WI38 (cell line): ENCODE data around the gene FLNA.

Experiments used
- H3K4me3 ChIP-seq: 2 replicates; pipeline ENCODE4 v1.5.1; 2011; ENCODE audit warnings: low read depth, mild to moderate bottlenecking, control low read depth, low read length
- CTCF ChIP-seq: IDR thresholded peaks from 2 replicates; pipeline ENCODE4 v1.5.1; 2012; ENCODE audit warnings: low read depth, mild to moderate bottlenecking, control low read depth, low read length

Gene FLNA

GRCh38 chrX:154402622-154403127, 28.2 kb upstream of the FLNA start:
- no peak overlapping the region for H3K4me3 ChIP-seq
- TF ChIP-seq CTCF: no peak

- no peak overlapping the region for H3K4me3 ChIP-seq
- no peak for TF ChIP-seq CTCF
These were observed 27.6 kb upstream of the FLNA start for GRCh38 chrX:154401918-154402621.

- no peak overlapping the region for H3K4me3 ChIP-seq
- TF ChIP-seq CTCF: no peak
These were observed 26.8 kb upstream of the FLNA start for GRCh38 chrX:154401045-154401799.

- peak overlapping the region; percentile 82 for H3K4me3 ChIP-seq
These were observed 26.0 kb upstream of the FLNA start for GRCh38 chrX:154400369-154400817.

- no peak for TF ChIP-seq CTCF
- H3K4me3 ChIP-seq: peak overlapping the region; percentile 82
These were observed 25.3 kb upstream of the FLNA start for GRCh38 chrX:154399527-154400368.

GRCh38 chrX:154398668-154399526, 24.5 kb upstream of the FLNA start:
- peak; percentile 65 for TF ChIP-seq CTCF
- peak overlapping the region; percentile 82 for H3K4me3 ChIP-seq
